Osteoblast (primary cell): ENCODE measurements around the gene OAS2. TPM values are rescaled to one million over a fixed set of nuclear protein-coding genes. Genes with fewer than 3 reads are reported as not detected.

ENCODE experiments used
- DNase-seq: peaks from one replicate; pipeline ENCODE4 v3.0.0; 2011; ENCODE audit warnings: low spot score, mixed read lengths; ENCODE audit not compliant: insufficient read length; ENCODE audit errors: missing footprints
- H2AFZ ChIP-seq: 2 replicates; pipeline ENCODE4 v1.6.0; 2011; ENCODE audit warnings: mild to moderate bottlenecking, low read length
- H3K27ac ChIP-seq: 2 replicates; pipeline ENCODE4 v1.5.1; 2011; ENCODE audit warnings: mild to moderate bottlenecking, low read depth, low read length, moderate library complexity
- H3K27me3 ChIP-seq: 2 replicates; pipeline ENCODE4 v1.6.0; 2012; ENCODE audit warnings: mild to moderate bottlenecking, control low read depth, inconsistent platforms, low read length, moderate library complexity; ENCODE audit not compliant: insufficient read depth
- H3K36me3 ChIP-seq: 2 replicates; pipeline ENCODE4 v1.5.1; 2011; ENCODE audit warnings: mild to moderate bottlenecking, low read length, control low read depth, moderate library complexity; ENCODE audit not compliant: insufficient read depth
- H3K4me1 ChIP-seq: 2 replicates; pipeline ENCODE4 v1.5.1; 2011; ENCODE audit warnings: mild to moderate bottlenecking, low read length, control low read depth, moderate library complexity; ENCODE audit not compliant: insufficient read depth
- H3K4me2 ChIP-seq: 2 replicates; pipeline ENCODE4 v1.6.0; 2011; ENCODE audit warnings: mild to moderate bottlenecking, low read length; ENCODE audit not compliant: insufficient read depth
- H3K4me3 ChIP-seq: fragments of 200-600 bp; sonication (generic); 3 replicates; pipeline ENCODE4 v1.5.1; 2012; ENCODE audit warnings: mild to moderate bottlenecking, low read length, inconsistent platforms; ENCODE audit not compliant: insufficient read depth
- H3K79me2 ChIP-seq: 2 replicates; pipeline ENCODE4 v1.6.0; 2012; ENCODE audit warnings: mild to moderate bottlenecking, low read length, control low read depth, inconsistent platforms; ENCODE audit not compliant: insufficient read depth
- H3K9me3 ChIP-seq: 2 replicates; pipeline ENCODE4 v1.5.1; 2011; ENCODE audit warnings: low read depth, low read length, control low read depth
- H4K20me1 ChIP-seq: 2 replicates; pipeline ENCODE4 v1.6.0; 2012; ENCODE audit warnings: mild to moderate bottlenecking, low read length, control low read depth; ENCODE audit not compliant: insufficient read depth
- total RNA-seq: library from RNA; depleted of rRNA; stranded (reverse); fragments of >200 nt; gene quantifications from 2 replicates; pipeline ENCODE4 v1.2.3, GENCODE V29; 2012
- TF ChIP-seq, protein P1 (sequence below): IDR thresholded peaks from 2 replicates; pipeline ENCODE4 v1.5.1; 2011; ENCODE audit warnings: mild to moderate bottlenecking, low read depth, low read length, moderate library complexity; ENCODE audit errors: extremely low read depth

The OAS2 gene
- total RNA-seq, 1 donor, result 18.1 TPM

DNA sequence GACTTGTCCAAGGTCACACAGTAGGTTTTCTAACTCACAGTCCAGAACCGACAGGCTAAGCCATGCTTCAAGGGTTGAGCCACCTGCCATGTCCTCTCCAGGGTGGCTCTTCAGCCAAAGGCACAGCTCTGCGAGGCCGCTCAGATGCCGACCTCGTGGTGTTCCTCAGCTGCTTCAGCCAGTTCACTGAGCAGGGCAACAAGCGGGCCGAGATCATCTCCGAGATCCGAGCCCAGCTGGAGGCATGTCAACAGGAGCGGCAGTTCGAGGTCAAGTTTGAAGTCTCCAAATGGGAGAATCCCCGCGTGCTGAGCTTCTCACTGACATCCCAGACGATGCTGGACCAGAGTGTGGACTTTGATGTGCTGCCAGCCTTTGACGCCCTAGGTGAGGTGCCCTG, 12.7 kb upstream of the OAS2 start:
- H3K36me3 ChIP-seq, result no peaks in the 10 kb centered on the region
- TF ChIP-seq, protein P1, sequence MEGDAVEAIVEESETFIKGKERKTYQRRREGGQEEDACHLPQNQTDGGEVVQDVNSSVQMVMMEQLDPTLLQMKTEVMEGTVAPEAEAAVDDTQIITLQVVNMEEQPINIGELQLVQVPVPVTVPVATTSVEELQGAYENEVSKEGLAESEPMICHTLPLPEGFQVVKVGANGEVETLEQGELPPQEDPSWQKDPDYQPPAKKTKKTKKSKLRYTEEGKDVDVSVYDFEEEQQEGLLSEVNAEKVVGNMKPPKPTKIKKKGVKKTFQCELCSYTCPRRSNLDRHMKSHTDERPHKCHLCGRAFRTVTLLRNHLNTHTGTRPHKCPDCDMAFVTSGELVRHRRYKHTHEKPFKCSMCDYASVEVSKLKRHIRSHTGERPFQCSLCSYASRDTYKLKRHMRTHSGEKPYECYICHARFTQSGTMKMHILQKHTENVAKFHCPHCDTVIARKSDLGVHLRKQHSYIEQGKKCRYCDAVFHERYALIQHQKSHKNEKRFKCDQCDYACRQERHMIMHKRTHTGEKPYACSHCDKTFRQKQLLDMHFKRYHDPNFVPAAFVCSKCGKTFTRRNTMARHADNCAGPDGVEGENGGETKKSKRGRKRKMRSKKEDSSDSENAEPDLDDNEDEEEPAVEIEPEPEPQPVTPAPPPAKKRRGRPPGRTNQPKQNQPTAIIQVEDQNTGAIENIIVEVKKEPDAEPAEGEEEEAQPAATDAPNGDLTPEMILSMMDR, result no peak
- no peak overlapping the region for H3K27ac ChIP-seq

DNA sequence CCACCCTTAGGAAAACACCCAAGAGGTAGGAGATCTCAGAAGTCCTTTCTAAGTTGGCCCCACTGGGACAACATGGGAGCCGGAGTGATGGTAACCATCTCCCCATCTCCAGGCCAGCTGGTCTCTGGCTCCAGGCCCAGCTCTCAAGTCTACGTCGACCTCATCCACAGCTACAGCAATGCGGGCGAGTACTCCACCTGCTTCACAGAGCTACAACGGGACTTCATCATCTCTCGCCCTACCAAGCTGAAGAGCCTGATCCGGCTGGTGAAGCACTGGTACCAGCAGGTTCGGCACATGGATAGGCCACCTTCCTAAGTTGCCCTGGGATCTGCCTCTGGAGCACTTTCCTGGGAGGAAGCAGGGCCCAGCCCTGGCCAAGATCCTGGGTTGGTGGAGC, 11.0 kb upstream of the OAS2 start:
- Histone ChIP-seq H2AFZ (no peak overlapping the region), H3K4me1 (no peaks in the 10 kb centered on the region), H3K27ac (no peak overlapping the region), H3K79me2 (no peaks in the 10 kb centered on the region), H3K4me3 (no peak overlapping the region), H3K4me2 (no peak overlapping the region), H3K27me3 (no peaks in the 10 kb centered on the region), H3K36me3 (no peaks in the 10 kb centered on the region), H3K9me3 (no peaks in the 10 kb centered on the region), H4K20me1 (no peaks in the 10 kb centered on the region)
- TF ChIP-seq, protein P1, result no peak
- no peak for DNase-seq

More for the DNA sequence above, 12.7 kb upstream of the OAS2 start:
- Histone ChIP-seq H2AFZ (no peak overlapping the region), H3K79me2 (no peaks in the 10 kb centered on the region), H3K4me2 (no peak overlapping the region), H3K4me1 (no peaks in the 10 kb centered on the region), H3K4me3 (no peak overlapping the region), H3K27me3 (no peaks in the 10 kb centered on the region), H4K20me1 (no peaks in the 10 kb centered on the region), H3K9me3 (no peaks in the 10 kb centered on the region)
- no peak for DNase-seq

DNA sequence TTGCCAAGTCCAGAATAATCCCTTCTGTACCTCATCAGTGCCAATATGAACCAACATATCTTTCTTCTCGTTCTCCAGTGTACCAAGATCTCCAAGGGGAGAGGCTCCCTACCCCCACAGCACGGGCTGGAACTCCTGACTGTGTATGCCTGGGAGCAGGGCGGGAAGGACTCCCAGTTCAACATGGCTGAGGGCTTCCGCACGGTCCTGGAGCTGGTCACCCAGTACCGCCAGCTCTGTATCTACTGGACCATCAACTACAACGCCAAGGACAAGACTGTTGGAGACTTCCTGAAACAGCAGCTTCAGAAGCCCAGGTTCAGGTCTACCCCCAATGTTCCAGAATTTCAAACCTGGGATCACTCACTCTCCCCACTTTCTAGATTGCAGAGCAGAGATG, 10.5 kb upstream of the OAS2 start:
- DNase-seq, result no peak
- H3K27ac ChIP-seq, result no peak overlapping the region
- H3K4me3 ChIP-seq, result no peak overlapping the region
- H4K20me1 ChIP-seq, result no peaks in the 10 kb centered on the region
- H3K36me3 ChIP-seq, result no peaks in the 10 kb centered on the region
- TF ChIP-seq, protein P1, result no peak
- no peaks in the 10 kb centered on the region for H3K9me3 ChIP-seq
- no peaks in the 10 kb centered on the region for H3K79me2 ChIP-seq
- H3K4me1 ChIP-seq, result no peaks in the 10 kb centered on the region
- no peaks in the 10 kb centered on the region for H3K27me3 ChIP-seq
- H2AFZ ChIP-seq, result no peak overlapping the region
- no peak overlapping the region for H3K4me2 ChIP-seq

DNA sequence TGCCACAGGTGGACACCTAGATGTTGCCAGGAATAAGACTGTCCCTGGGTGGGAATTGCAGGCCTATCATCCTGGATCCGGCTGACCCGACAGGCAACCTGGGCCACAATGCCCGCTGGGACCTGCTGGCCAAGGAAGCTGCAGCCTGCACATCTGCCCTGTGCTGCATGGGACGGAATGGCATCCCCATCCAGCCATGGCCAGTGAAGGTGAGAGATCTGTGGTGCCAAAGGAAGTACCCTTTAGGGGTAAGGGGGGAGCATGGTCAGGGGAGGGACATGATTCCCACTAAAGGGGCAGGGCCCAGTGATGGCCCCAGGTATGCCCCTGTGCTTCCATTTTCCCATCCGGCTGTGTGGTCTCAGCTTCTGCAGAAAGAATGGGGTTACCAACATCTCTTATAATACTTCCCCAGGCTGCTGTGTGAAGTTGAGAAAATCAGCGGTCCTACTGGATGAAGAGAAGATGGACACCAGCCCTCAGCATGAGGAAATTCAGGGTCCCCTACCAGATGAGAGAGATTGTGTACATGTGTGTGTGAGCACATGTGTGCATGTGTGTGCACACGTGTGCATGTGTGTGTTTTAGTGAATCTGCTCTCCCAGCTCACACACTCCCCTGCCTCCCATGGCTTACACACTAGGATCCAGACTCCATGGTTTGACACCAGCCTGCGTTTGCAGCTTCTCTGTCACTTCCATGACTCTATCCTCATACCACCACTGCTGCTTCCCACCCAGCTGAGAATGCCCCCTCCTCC, 8.6 kb upstream of the OAS2 start:
- Histone ChIP-seq H3K36me3 (no peaks in the 10 kb centered on the region), H2AFZ (no peak overlapping the region), H3K9me3 (no peaks in the 10 kb centered on the region), H4K20me1 (no peaks in the 10 kb centered on the region), H3K79me2 (no peaks in the 10 kb centered on the region), H3K27me3 (no peaks in the 10 kb centered on the region), H3K4me1 (no peaks in the 10 kb centered on the region), H3K27ac (no peak overlapping the region), H3K4me3 (no peak overlapping the region), H3K4me2 (no peak overlapping the region)
- DNase-seq, result no peak
- TF ChIP-seq, protein P1, result no peak
